ENCODE data around the gene PANK4.

PANK4 gene

DNA sequence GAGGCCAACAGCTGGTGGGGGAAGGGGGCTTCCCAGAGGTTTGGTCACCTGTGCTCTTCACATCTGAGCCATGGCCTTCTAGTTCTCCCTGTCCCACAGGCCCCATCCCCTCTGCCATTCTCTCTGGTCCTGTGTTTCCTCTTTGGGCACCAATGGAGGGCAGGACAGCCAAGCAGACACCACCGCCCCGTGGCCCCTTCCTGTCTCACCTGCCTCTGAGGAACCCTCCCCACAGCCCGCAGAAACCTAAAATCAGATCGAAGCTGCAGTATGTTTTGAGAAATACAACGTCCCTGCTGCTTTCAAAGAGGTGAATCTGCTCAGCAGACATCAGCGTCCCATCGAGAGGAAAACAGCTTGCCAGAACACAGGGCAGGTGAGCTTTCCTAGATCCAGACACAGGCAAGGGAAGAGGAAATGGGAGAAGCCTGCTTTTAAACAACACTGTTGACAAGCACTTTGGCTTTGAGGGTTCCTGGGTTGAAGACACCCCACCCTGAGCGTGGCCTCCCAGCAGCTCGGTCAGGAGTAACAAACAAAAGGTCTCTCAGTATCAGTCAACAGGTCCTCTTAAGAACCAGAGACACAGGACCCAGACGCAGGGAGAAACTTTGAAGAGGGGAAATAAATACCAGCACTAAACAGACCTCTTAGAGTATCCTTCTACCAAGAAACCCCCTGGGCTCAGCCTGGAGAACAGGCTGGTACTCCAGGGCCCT is 2.3 kb downstream of the PANK4 start:
- no peak for DNase-seq (ENCODE audit: low spot score)
- peak overlapping the region; percentile 93 for H3K4me3 ChIP-seq
- TF ChIP-seq, protein P1, sequence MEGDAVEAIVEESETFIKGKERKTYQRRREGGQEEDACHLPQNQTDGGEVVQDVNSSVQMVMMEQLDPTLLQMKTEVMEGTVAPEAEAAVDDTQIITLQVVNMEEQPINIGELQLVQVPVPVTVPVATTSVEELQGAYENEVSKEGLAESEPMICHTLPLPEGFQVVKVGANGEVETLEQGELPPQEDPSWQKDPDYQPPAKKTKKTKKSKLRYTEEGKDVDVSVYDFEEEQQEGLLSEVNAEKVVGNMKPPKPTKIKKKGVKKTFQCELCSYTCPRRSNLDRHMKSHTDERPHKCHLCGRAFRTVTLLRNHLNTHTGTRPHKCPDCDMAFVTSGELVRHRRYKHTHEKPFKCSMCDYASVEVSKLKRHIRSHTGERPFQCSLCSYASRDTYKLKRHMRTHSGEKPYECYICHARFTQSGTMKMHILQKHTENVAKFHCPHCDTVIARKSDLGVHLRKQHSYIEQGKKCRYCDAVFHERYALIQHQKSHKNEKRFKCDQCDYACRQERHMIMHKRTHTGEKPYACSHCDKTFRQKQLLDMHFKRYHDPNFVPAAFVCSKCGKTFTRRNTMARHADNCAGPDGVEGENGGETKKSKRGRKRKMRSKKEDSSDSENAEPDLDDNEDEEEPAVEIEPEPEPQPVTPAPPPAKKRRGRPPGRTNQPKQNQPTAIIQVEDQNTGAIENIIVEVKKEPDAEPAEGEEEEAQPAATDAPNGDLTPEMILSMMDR (IDR thresholded peaks at IDR 0.05): no peak
- no peak overlapping the region for H3K27ac ChIP-seq

DNA sequence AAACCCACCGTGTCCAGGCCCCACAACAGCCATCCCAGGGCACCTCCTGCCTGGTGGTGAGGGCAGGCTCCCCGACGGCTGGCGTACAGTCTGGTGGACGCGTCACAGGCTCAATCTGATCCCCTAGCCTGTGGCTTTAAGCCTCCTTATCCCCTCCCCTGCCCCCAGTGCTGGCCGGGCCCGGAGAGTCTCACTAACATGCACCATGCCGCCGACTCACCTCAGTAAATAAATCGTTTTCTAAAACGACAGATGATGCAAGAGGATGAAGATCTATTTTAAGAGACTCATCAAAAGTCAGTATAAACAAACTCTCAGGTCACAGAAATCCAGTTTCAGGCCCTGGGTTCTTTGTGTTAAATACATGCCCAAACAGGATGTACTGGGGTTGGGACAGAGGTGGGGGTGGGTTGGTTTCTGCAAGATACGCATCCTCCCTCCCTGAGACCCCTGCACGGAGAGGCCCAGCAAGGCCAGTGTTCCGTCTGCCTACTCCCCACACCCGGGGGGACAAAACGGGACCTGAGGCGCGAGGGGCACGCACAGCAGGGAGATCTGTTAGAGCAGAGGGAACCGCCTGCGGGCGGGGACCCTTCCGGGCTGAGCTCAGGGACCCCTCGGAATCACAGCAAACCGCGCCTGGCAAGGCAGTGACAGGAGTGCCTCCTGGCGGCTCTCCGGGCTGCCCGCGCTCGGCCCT is 3.1 kb downstream of the PANK4 start:
- no peak overlapping the region for H3K4me3 ChIP-seq
- no peak overlapping the region for H3K27ac ChIP-seq
- DNase-seq (ENCODE audit: low spot score): no peak
- TF ChIP-seq, protein P1 (IDR thresholded peaks at IDR 0.05): no peak

DNA sequence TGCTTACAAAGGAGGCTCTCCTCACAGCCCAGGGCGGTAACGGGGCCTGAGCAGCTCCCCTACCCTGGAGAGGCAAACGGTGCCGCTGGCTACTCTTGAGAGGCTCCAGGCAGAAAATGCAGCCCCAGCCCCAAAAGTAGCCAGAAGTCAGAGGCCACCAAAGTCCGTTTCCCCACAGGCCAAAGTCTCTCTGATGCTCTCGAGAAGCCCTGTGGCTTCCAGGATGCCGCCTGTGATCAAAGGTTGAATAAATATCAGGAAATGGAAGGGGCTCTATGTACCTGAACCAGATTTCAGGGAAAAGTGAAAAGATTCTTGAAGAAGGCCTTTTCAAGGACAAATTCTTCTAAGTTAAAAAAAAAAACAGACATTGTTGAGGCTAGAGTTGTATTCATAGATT is 4.2 kb downstream of the PANK4 start:
- Histone ChIP-seq H3K27ac (no peak overlapping the region), H3K4me3 (no peak overlapping the region)
- DNase-seq (ENCODE audit: low spot score): no peak
- TF ChIP-seq, protein P1 (IDR thresholded peaks at IDR 0.05): no peak

DNA sequence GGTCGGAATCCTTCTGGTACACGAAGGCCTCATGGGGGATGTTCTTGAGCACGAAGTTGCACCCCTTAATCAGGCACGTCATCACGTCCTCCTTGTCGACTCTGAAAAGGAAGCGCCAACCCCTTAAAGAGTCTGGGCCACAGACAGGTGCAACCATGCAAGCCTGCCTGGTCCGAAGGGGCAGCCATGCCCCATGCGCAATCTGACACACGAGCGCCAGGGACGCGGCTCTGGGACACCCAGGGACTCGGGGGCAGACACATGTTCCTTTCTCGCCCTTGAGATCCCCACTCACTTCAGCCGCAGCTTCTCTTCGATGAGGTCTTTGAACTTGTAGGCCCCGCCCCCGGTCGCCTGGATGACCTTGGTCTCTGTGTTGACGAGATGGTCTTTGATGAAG is 5.6 kb downstream of the PANK4 start:
- TF ChIP-seq, protein P1 (IDR thresholded peaks at IDR 0.05): no peak
- H3K27ac ChIP-seq: no peak overlapping the region
- H3K4me3 ChIP-seq: no peak overlapping the region
- DNase-seq (ENCODE audit: low spot score): no peak

DNA sequence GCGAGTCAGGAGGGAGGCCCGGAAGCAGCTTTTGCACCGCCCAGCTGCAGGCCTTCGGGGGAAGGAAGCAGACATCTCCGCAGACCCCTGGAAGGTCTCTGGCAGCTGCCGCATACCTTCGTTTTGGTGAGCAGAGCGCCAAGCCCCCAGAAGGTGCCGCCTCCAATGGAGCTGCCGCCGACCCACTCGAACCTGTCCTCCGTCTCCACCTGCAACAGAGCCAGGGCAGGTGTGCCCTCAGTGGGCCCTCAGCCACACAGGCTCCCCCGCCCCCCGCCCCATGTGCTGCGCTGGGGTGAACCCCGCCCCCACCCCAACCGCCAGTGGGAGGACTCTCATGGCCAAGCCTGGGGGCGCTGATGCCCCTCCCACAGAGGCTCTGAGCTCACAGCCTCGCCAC is 6.2 kb downstream of the PANK4 start:
- TF ChIP-seq, protein P1 (IDR thresholded peaks at IDR 0.05): no peak
- DNase-seq (ENCODE audit: low spot score): no peak
- H3K27ac ChIP-seq: no peak overlapping the region

DNA sequence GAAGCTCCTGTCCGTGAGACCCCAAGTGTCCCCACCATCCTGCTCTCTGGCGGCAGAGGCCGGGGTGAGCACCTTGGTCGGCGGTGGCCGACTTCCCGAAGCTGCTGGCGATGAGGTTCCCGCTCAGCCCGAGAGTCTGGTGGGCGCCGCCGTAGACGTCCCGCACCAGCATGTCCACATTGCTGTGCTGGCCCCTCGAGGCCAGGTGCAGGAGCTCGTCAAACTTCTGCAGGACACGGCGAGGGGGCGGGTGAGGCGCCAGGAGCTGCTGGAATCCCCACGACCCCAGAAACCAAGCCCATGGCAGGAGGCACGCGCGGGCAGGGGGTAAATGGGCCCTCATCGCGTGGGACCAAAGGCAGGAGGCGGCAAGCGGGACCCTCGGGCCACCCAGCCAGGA is 6.7 kb downstream of the PANK4 start:
- H3K27ac ChIP-seq: no peak overlapping the region
- H3K4me3 ChIP-seq: no peak overlapping the region
- TF ChIP-seq, protein P1 (IDR thresholded peaks at IDR 0.05): no peak
- DNase-seq (ENCODE audit: low spot score): no peak

More for the DNA sequence above, 6.2 kb downstream of the PANK4 start:
- H3K4me3 ChIP-seq: no peak overlapping the region

Measured in coronary artery (tissue), 2 donors.